Endothelial cell of umbilical vein (primary cell): ENCODE measurements around the gene TRABD2A. TPM values are rescaled to one million over a fixed set of nuclear protein-coding genes. Genes with fewer than 3 reads are reported as not detected.

Source experiments
- BruUV-seq: library from RNA; stranded (reverse); fragments of 400-500 nt; replicated peaks from 2 replicates; lab custom pipeline; 2021; lab: Mats Ljungman, UMichigan
- CTCF ChIA-PET: fragments of 300-600, 350-600 bp; sonication (Branson Sonifier 250); formaldehyde crosslinking; loops from one replicate; lab custom pipeline; 2021; ENCODE audit warnings: antibody characterized with exemption, inconsistent platforms; lab: Charles Lee
- POLR2A ChIA-PET: fragments of 300-600, 350-600 bp; sonication (Branson Sonifier 250); formaldehyde crosslinking; loops from one replicate; lab custom pipeline; 2021; ENCODE audit warnings: antibody characterized with exemption, inconsistent platforms; lab: Charles Lee
- DNase-seq: peaks from one replicate; pipeline ENCODE4 v3.0.0-alpha.2; 2011; ENCODE audit warnings: low read depth, low spot score
- FAIRE-seq: peaks from 2 replicates; lab custom pipeline; 2011; peaks lifted over from hg19 to GRCh38; lab: Jason Lieb, UNC
- H2AFZ ChIP-seq: 2 replicates; pipeline ENCODE4 v1.6.0; 2012; ENCODE audit warnings: low read depth, low read length, control low read depth, inconsistent platforms
- H3K27ac ChIP-seq: 2 replicates; pipeline ENCODE4 v1.5.1; 2011; ENCODE audit warnings: low read depth, mild to moderate bottlenecking, control low read depth, low read length, moderate library complexity; ENCODE audit not compliant: insufficient read depth
- H3K27me3 ChIP-seq, 2 experiments: 2 replicates each; pipeline versions ENCODE4 v1.6.0 to v1.6.1; 2011; ENCODE audit warnings: low read length in 2 of 2, mixed read lengths in 1 of 2; ENCODE audit not compliant: control insufficient read depth in 2 of 2, insufficient read depth in 2 of 2
- H3K36me3 ChIP-seq, 2 experiments: 2 replicates in 1 of 2; 3 replicates in 1 of 2; pipeline ENCODE4 v1.5.1; 2011; ENCODE audit warnings: low read length in 2 of 2, mild to moderate bottlenecking in 1 of 2, moderate library complexity in 1 of 2; ENCODE audit not compliant: control insufficient read depth in 2 of 2, insufficient read depth in 2 of 2; ENCODE audit errors: extremely low read depth in 1 of 2
- H3K4me1 ChIP-seq: 3 replicates; pipeline ENCODE4 v1.5.1; 2011; ENCODE audit warnings: mild to moderate bottlenecking, low read length; ENCODE audit not compliant: control insufficient read depth, insufficient read depth; ENCODE audit errors: extremely low read depth
- H3K4me2 ChIP-seq: 2 replicates; pipeline ENCODE4 v1.6.1; 2011; ENCODE audit warnings: low read length, control low read depth, mixed read lengths; ENCODE audit not compliant: insufficient read depth
- H3K4me3 ChIP-seq, 3 experiments: fragments of 200-600 bp in 1 of 3; sonication (generic), shearing (Covaris generic) in 1 of 3; replicated peaks in 1 of 3; 2 replicates each; pipeline ENCODE4 v1.5.1; 2011 to 2016; ENCODE audit warnings: control low read depth in 3 of 3, low read length in 3 of 3, mild to moderate bottlenecking in 2 of 3, inconsistent platforms in 1 of 3, low read depth in 1 of 3, moderate library complexity in 1 of 3; ENCODE audit not compliant: insufficient read depth in 1 of 3
- H3K79me2 ChIP-seq: 2 replicates; pipeline ENCODE4 v1.6.0; 2012; ENCODE audit warnings: low read length, inconsistent platforms; ENCODE audit not compliant: control insufficient read depth, insufficient read depth
- H3K9ac ChIP-seq: replicated peaks from 2 replicates; pipeline ENCODE3; 2011; ENCODE audit warnings: low read length, control low read depth; ENCODE audit not compliant: insufficient read depth; ENCODE audit errors: extremely low read depth
- H3K9me1 ChIP-seq: replicated peaks from 3 replicates; pipeline ENCODE4 v1.6.0; 2011; ENCODE audit warnings: mild to moderate bottlenecking, low read length; ENCODE audit not compliant: control insufficient read depth, insufficient read depth; ENCODE audit errors: extremely low read depth
- H3K9me3 ChIP-seq: replicated peaks from 2 replicates; pipeline ENCODE4 v1.5.1; 2012; ENCODE audit warnings: low read length, inconsistent platforms; ENCODE audit not compliant: control insufficient read depth, insufficient read depth
- H4K20me1 ChIP-seq: replicated peaks from 2 replicates; pipeline ENCODE3; 2011; ENCODE audit warnings: mild to moderate bottlenecking, low read length; ENCODE audit not compliant: control insufficient read depth, insufficient read depth; ENCODE audit errors: extremely low read depth
- EZH2 ChIP-seq: IDR thresholded peaks from 2 replicates; pipeline ENCODE4 v1.6.1; 2012; ENCODE audit warnings: borderline replicate concordance, low read depth, mild to moderate bottlenecking, moderate library complexity, low read length, inconsistent platforms; ENCODE audit not compliant: severe bottlenecking
- FOS ChIP-seq: IDR thresholded peaks from 2 replicates; pipeline ENCODE4 v1.6.1; 2011; ENCODE audit warnings: mild to moderate bottlenecking, low read length, moderate library complexity, borderline replicate concordance; ENCODE audit not compliant: insufficient read depth
- GATA2 ChIP-seq: IDR thresholded peaks from 2 replicates; pipeline ENCODE4 v1.7.0; 2011; ENCODE audit warnings: low read depth, mild to moderate bottlenecking, moderate library complexity, mixed read lengths, low read length; ENCODE audit not compliant: insufficient read length, insufficient read depth
- JUN ChIP-seq: IDR thresholded peaks from 2 replicates; pipeline ENCODE4 v1.6.1; 2011; ENCODE audit warnings: borderline replicate concordance, low read depth; ENCODE audit not compliant: insufficient read length, insufficient read depth
- MYC ChIP-seq: IDR thresholded peaks from one replicate; pipeline ENCODE4 v1.6.1; 2011; ENCODE audit warnings: mild to moderate bottlenecking, low read depth, low read length
- POLR2A ChIP-seq: IDR thresholded peaks from 2 replicates; pipeline ENCODE4 v1.6.1; 2012; ENCODE audit warnings: low read depth, mild to moderate bottlenecking, control low read depth, low read length
- POLR2AphosphoS5 ChIP-seq: IDR thresholded peaks from 2 replicates; pipeline ENCODE4 v1.6.1; 2012; ENCODE audit warnings: low read depth, mild to moderate bottlenecking, control low read depth, low read length, moderate library complexity; ENCODE audit not compliant: insufficient read depth
- dilution Hi-C: fragments of 300-500 bp; cut with MboI; formaldehyde crosslinking; loops from one replicate; pipeline ENCODE4 v1.15.0; 2019; ENCODE audit warnings: low sequenced_read_pairs; ENCODE audit not compliant: extremely low pct_ligation_motif_present
- intact Hi-C: fragments of 100-400 bp; cut with micrococcal nuclease; formaldehyde crosslinking; loops from one replicate; pipeline ENCODE4 v1.10.0; 2022
- polyA plus RNA-seq, 4 experiments: library from polyadenylated mRNA; depleted of rRNA in 3 of 4; stranded (reverse) in 3 of 4; unstranded in 1 of 4; fragments of >200 nt; gene quantifications; 2 replicates each; pipeline versions ENCODE4 v1.2.1 to v1.2.3, GENCODE V29; 2011 to 2012; ENCODE audit warnings: missing spikeins in 1 of 4
- total RNA-seq: library from RNA; stranded (reverse); gene quantifications from 2 replicates; pipeline ENCODE4 v1.2.3, GENCODE V29; 2021
- TF ChIP-seq, protein P1 (sequence below): IDR thresholded peaks from 2 replicates; pipeline ENCODE4 v1.6.1; 2011; ENCODE audit not compliant: insufficient read depth, insufficient read length
- TF ChIP-seq, protein P2 (sequence below), 2 donors: IDR thresholded peaks; 1 replicate in 1 of 2; 2 replicates in 1 of 2; pipeline ENCODE4 v1.5.1; 2011; ENCODE audit warnings: low read length in 2 of 2, mild to moderate bottlenecking in 2 of 2, moderate library complexity in 2 of 2, control low read depth in 1 of 2, inconsistent platforms in 1 of 2, low read depth in 1 of 2; ENCODE audit not compliant: insufficient read depth in 1 of 2; ENCODE audit errors: extremely low read depth in 1 of 2

TRABD2A gene
- total and polyA plus RNA-seq, 2 donors (not counting 3 experiments of a cell fraction or from before 2014, with no cell fraction given): 1.0 to 1.8 TPM

DNA sequence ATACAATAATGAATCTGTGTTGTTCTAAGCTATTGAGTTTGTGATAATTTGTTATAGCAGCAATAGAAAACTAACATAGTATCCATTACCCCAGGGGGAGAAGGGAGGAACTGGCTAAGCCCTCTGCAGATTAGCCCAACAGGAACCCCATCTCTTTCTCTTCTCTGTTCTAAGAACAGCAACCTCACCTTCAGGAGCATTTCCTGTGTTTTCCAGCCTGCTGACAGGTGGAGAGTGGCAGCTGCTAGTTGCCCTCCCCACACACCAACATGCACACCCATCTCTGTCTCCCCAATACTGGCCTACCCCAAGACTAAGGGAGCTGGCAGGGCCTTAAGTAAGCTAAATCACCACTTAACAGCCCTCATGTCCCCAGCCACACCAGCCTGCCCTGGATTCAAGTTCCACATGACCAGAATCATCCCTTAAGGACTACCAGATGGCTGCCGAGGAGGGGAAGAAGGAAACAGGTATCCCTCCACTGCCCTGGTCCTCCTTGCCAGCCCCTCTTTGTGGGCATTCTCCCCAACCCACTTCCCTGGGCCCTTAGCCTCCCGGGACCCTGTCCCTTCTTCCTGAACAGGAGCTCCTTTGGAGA lies 52.8 kb downstream of the TRABD2A start:
- DNase-seq (no peak), FAIRE-seq (no peak)
- dilution Hi-C loops (no loop called here), intact Hi-C loops (no loop called here)
- Histone ChIP-seq H3K4me2 (no peak overlapping the region), H3K27me3 (no peaks in the 10 kb centered on the region), H3K9me3 (no peaks in the 10 kb centered on the region), H2AFZ (no peak overlapping the region), H3K9me1 (no peaks in the 10 kb centered on the region), H3K79me2 (no peaks in the 10 kb centered on the region), H3K4me3 (no peak overlapping the region), H3K9ac (no peak overlapping the region), H3K4me1 (no peaks in the 10 kb centered on the region), H4K20me1 (no peaks in the 10 kb centered on the region), H3K36me3 (no peaks in the 10 kb centered on the region), H3K27ac (no peak overlapping the region)
- ChIA-PET POLR2A (no interaction called here), CTCF (no interaction called here)
- TF ChIP-seq EZH2: no peak
- TF ChIP-seq, protein P1, sequence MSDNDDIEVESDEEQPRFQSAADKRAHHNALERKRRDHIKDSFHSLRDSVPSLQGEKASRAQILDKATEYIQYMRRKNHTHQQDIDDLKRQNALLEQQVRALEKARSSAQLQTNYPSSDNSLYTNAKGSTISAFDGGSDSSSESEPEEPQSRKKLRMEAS: no peak
- no peak for TF ChIP-seq FOS
- TF ChIP-seq GATA2: no peak
- no peak for TF ChIP-seq POLR2AphosphoS5
- no peak for TF ChIP-seq JUN
- no peak for TF ChIP-seq POLR2A
- TF ChIP-seq, protein P2, sequence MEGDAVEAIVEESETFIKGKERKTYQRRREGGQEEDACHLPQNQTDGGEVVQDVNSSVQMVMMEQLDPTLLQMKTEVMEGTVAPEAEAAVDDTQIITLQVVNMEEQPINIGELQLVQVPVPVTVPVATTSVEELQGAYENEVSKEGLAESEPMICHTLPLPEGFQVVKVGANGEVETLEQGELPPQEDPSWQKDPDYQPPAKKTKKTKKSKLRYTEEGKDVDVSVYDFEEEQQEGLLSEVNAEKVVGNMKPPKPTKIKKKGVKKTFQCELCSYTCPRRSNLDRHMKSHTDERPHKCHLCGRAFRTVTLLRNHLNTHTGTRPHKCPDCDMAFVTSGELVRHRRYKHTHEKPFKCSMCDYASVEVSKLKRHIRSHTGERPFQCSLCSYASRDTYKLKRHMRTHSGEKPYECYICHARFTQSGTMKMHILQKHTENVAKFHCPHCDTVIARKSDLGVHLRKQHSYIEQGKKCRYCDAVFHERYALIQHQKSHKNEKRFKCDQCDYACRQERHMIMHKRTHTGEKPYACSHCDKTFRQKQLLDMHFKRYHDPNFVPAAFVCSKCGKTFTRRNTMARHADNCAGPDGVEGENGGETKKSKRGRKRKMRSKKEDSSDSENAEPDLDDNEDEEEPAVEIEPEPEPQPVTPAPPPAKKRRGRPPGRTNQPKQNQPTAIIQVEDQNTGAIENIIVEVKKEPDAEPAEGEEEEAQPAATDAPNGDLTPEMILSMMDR (IDR thresholded peaks at IDR 0.05; ENCODE audit: extremely low read depth in 1 of 2, insufficient read depth in 1 of 2, low read depth in 1 of 2, low read length in 2 of 2): no peak
- TF ChIP-seq MYC: no peak
- BruUV-seq: no TSS peak
